GM12891 (cell line): ENCODE measurements around the gene RBM39.
"Not testable (repeated sequence)": the region's sequence is repeated elsewhere in the genome, so short reads cannot be mapped to it uniquely, and the experiment has no call there.

Experiments used
- DNase-seq: peaks from one replicate; pipeline ENCODE4 v3.0.0; 2011; ENCODE audit warnings: low spot score; ENCODE audit not compliant: insufficient read length
- FAIRE-seq: peaks from 2 replicates; lab custom pipeline; 2011; peaks lifted over from hg19 to GRCh38; lab: Jason Lieb, UNC
- PAX5 ChIP-seq: IDR thresholded peaks from 2 replicates; pipeline ENCODE4 v1.6.1; 2011; ENCODE audit warnings: low read length, moderate library complexity, mild to moderate bottlenecking; ENCODE audit not compliant: insufficient read depth, severe bottlenecking
- POLR2A ChIP-seq: IDR thresholded peaks from 2 replicates; pipeline ENCODE4 v1.6.1; 2011; ENCODE audit warnings: low read depth, low read length, control low read depth
- POLR2AphosphoS5 ChIP-seq: IDR thresholded peaks from 2 replicates; pipeline ENCODE4 v1.6.1; 2011; ENCODE audit warnings: low read depth, low read length, control low read depth
- POU2F2 ChIP-seq: IDR thresholded peaks from 2 replicates; pipeline ENCODE4 v1.6.1; 2011; ENCODE audit warnings: low read depth, mild to moderate bottlenecking, control low read depth, low read length, moderate library complexity
- SPI1 ChIP-seq: IDR thresholded peaks from 2 replicates; pipeline ENCODE4 v1.6.1; 2011; ENCODE audit warnings: low read depth, low read length, control low read depth
- TAF1 ChIP-seq: IDR thresholded peaks from 2 replicates; pipeline ENCODE4 v1.6.1; 2011; ENCODE audit warnings: low read depth, low read length, control low read depth

The RBM39 gene

DNA sequence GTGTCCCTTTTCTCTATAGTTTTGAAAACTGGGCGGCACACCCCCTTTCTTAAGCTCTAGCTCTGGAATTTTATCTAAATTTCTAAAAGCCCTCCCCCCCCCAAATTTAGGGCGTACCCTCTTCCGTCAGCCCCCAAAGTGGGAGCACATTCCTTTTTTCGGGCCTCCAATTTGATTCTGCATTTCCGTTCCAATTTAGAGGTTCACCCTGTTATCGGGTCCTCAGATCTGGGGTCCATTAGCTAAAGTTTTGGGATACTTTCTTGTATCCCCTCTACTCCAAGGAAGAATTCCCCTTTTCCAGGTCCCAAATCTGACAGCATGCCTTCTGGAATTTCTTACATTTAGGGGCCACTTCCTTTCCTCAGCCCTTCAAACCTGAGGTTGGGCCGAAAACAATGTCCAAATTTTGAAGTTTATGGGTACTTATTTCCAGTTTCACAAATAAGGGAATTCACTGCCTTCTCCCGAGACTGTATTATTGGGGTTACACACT, 30.6 kb upstream of the RBM39 start:
- TF ChIP-seq TAF1, result no peak
- TF ChIP-seq POLR2A, result no peak
- TF ChIP-seq POU2F2, result no peak
- TF ChIP-seq SPI1, result no peak
- TF ChIP-seq POLR2AphosphoS5, result no peak
- no peak for TF ChIP-seq PAX5
- FAIRE-seq, result no peak
- DNase-seq, result no peak

DNA sequence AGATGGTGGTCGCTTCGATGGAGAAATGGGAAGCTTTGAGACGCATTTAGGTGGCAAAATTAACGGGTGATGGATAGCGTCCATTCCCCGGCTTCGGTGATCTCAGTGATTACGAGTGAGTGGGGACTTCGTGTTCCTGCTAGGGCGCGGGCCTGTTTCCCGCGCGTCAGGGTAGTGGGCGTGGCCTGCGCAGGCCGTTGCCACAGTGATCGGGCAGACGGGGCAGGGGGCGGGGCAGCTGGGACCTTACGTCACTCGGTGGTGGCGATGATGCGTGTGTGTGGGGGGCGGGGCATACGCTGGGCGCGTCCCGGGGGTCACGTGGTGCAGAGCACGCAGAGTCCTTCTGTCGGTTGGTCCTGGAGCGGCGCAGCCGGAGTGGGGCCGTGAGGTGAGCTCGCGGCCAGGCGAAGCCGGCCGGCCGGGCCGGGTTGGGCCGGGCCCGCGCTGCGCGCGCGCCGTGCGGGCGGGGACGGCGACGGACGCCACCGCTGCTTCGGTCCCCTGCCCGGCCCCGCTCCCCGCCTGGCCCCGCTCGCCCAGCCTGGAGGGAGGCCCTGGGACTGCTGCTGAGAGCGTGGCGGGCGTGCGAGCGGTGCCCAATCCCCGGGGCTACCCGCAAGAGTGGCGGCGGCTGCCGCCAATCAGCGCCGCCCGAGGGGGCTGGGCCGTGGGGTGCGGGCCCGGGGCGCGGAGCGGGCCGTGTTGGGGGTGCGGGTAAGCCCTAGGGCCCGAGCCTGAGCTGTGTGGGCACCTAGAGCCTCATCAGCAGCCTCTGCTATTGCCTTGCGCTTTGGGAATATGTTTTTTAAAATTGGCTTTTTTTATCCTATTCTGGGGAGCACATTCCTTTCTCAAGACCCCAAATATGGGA, 29.9 kb upstream of the RBM39 start, which contains the start of gene PHF20:
PHF20 (plus strand) TSS at position 327 of the 874 bp plus-strand sequence. CDS start 29,508 bp downstream, outside the sequence.
- DNase-seq (peak; percentile 89), FAIRE-seq (peak; percentile 98)
- TF ChIP-seq PAX5, result no peak
- peak; percentile 46; the same call in 1 of the 2 replicates for TF ChIP-seq POU2F2
- TF ChIP-seq POLR2A, result peak; percentile 82
- peak; percentile 62 for TF ChIP-seq TAF1
- TF ChIP-seq POLR2AphosphoS5, result peak; percentile 83

DNA sequence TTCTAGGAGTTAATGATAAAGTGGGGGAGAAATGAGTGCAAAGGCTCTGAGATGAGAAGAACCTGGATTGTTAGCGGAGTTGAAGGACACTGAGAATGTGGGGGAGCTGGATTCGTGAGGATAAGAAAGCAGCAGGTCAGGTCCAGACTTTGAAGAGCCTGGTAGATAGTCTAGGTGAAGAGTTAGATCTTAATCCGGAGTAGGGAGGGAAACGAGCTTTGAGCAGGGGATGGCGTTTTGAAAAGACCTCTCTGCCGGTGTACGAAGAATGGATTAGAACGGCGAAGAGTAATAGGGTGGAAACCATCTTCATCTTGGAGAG, 29.3 kb upstream of the RBM39 start:
- no peak for TF ChIP-seq SPI1
- no peak for TF ChIP-seq PAX5
- no peak for TF ChIP-seq TAF1
- no peak for TF ChIP-seq POLR2A
- TF ChIP-seq POU2F2, result no peak
- TF ChIP-seq POLR2AphosphoS5, result no peak
- DNase-seq, result no peak
- no peak for FAIRE-seq

DNA sequence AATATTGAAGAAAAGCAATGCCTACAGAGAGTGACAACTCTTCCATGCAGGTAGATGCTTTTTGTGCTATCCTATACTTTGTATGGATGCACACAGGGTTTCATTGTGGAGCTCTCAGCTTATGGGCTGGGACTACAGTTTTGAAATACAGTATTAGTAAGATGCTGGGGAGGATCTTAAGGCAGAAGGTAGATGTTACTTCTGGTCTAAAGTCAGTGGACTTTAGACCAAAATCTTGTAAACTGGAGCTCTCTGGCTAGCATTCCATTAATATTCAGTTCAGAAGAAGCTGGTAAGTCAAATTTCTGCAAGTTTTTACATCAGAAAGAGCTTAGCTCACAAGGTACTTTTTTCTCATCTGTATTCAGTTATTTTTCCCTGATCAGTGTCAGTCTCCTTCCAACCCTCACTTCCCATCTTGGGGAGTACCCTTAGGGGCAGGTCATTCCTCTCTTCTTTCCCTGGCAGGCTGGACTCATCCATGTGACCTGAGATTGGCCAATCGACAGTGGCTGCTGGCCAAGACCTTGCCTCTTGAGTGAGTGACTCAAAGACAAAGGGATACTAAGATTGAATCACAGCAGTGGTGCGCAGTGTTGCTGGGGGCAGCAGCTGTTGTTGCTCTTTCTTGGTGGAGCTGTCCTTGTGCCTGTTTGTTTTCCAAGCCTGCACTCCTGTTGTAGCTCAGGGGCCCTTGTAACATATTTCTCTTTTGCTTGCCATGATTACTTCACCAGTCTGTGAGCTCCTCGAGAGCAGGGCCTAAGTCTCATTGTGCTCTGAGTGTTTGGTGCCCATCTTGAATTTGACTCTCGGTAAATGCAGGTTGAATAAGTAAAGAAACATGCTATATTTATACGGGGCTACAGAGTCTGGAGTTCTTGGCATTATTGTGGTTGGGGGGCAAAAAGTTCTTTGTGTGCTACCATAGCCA, 26.9 kb upstream of the RBM39 start:
- DNase-seq, result no peak
- peak; percentile 33 for FAIRE-seq
- no peak for TF ChIP-seq POLR2AphosphoS5
- peak; percentile 56; the same call in 1 of the 2 replicates for TF ChIP-seq POLR2A

DNA sequence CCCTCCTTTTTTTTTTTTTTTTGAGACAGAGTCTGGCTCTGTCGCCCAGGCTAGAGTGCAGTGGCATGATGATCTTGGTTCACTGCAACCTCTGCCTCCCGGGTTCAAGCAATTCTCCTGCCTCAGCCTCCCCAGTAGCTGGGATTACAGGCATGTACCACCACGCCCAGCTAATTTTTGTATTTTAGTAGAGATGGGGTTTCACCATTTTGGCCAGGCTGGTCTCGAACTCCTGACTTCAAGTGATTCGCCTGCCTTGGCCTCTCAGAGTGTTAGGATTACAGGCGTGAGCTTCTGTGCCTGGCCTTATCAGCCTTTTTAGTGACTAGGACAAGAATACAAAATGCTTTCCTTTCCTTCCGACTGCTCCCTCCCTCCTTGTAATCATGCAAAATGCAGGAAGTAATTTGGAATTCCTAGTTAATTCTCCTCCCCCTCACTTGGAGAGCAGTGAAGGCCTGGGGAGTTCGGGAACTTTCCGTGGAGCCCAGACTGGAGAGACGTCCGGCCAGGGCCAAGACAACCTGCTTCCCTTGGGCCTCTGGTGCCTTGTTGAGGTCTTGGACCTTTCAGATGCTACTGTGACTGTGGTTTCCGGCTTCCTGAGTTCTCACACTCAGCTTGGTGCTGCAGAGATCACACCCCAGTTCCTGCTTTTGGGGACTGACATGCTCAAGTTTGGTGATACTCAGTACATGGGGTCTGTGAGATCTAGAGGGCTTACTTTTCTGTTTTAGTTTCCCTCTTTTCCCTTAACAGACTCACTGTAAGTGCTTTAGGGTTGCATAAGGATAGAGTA, 25.8 kb upstream of the RBM39 start:
- peak; percentile 75 for FAIRE-seq
- TF ChIP-seq POU2F2 (peak; percentile 78; the same call in 1 of the 2 replicates), POLR2A (peak; percentile 85), SPI1 (peak; percentile 91), TAF1 (peak; percentile 84), PAX5 (no peak), POLR2AphosphoS5 (peak; percentile 83)
- DNase-seq, result peak; percentile 62

DNA sequence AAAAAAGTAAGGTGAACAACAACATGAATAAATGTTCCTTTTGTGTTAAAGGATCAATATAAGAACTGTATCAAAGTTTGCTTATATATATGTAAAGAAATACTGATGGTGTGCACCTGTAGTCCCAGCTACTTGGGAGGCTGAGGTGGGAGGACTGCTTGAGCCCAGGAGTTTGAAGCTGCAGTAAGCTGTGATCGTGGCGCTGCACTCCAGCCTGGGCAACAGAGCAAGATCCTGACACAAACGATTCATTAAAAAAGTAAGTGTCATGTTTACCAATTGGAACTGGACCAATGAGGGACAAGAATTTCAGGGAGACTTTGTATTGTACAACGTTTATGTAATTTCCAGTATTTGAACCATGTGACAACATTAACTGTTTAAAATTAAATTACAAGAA, 24.8 kb upstream of the RBM39 start:
- no peak for TF ChIP-seq SPI1
- no peak for TF ChIP-seq TAF1
- no peak for TF ChIP-seq POLR2A
- no peak for TF ChIP-seq PAX5
- no peak for TF ChIP-seq POU2F2
- no peak for TF ChIP-seq POLR2AphosphoS5
- DNase-seq (no peak), FAIRE-seq (no peak)

DNA sequence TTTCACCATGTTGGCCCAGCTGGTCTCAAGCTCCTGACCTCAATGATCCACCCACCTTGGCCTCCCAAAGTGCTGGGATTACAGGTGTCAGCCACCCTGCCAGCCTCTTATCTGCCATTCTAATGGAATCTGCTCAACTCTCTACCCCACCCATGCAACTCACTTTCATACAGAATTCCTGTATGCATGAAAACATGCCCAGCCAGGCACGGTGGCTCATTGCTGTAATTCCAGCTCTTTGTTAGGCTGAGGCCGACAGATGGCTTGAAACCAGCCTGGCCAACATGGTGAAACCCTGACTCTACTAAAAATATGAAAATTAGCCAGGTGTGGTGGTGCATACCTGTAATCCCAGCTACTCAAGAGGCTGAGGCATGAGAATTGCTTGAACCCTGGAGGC, 22.9 kb upstream of the RBM39 start:
- FAIRE-seq, DNase-seq: not testable (repeated sequence)

DNA sequence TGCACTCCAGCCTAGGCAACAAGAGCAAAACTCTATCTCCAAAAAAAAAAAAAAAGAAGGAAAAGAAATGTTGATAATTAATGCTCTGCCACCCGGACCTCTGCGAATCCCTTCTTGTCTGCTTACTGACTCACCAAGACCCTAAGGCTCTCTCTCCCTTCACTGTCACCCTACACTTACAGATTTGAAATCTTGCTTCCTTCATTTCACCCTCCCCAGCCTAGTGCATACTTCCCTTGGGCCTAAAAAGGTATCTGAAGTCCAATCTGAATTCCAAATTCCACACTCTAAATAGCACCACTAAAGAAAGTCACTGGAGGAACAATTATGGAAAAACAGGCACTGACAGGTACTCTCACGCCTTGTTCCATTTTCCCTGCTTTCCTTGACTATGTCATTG, 20.4 kb upstream of the RBM39 start:
- TF ChIP-seq PAX5 (no peak), SPI1 (no peak), POLR2A (no peak), TAF1 (no peak), POLR2AphosphoS5 (no peak), POU2F2 (no peak)
- FAIRE-seq (no peak), DNase-seq (no peak)

DNA sequence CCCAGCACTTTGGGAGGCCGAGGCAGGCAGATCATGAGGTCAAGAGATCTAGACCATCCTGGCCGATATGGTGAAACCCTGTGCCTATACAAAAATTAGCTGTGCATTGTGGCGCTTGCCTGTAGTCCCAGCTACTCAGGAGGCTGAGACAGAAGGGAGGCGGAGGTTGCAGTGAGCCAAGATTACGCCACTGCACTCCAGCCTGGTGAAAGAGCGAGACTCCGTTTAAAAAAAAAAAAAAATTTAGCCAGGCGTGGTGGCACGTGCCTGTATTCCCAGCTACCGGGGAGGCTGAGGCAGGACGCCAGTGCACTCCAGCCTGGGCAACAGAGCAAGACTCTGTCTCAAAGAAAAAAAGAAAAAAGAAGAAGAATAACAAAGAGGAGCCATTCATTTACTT, 19.5 kb upstream of the RBM39 start:
- DNase-seq, FAIRE-seq: not testable (repeated sequence)
